ENCODE data around the gene ZNF688. TPM values are rescaled to one million over a fixed set of nuclear protein-coding genes. Genes with fewer than 3 reads are reported as not detected.

ZNF688 gene
- total RNA-seq, 4 donors from 2014 or later: 11.9 to 22.5 (median 16.0) TPM

- WGBS, 2 donors: 0 to 2% methylated on average over 27 to 53 of the region's 63 CpGs
- peak; percentile 97 to 99 for DNase-seq (ENCODE audit: low spot score in 2 of 2)
- no peak for TF ChIP-seq POLR2A (IDR thresholded peaks at IDR 0.05)
- no peak for TF ChIP-seq CTCF (IDR thresholded peaks at IDR 0.05)
- H3K4me3 ChIP-seq (ENCODE audit: low read depth, poor library complexity, severe bottlenecking): peak within 1 kb of the TSS; percentile 91
- intact Hi-C loops (cut with DNase I; ENCODE audit: low total_unique reads): no loop called here
Measured at GRCh38 chr16:30609926-30610839, 38.7 kb upstream of the ZNF688 start, which contains the start of gene ZNF689. Gene ZNF689 (minus strand): TSS chr16:30610389. CDS start chr16:30610041, 348 bp downstream.

- intact Hi-C loops (cut with DNase I; ENCODE audit: low total_unique reads): no loop called here
- TF ChIP-seq POLR2A (IDR thresholded peaks at IDR 0.05): no peak
- no peak for TF ChIP-seq CTCF (IDR thresholded peaks at IDR 0.05)
- WGBS, 2 donors: 16 to 19% methylated on average over 27 to 28 of the region's 40 CpGs
Measured at GRCh38 chr16:30609002-30609925, 37.8 kb upstream of the ZNF688 start.

GRCh38 chr16:30606004-30606403 lies 34.5 kb upstream of the ZNF688 start:
- no peak for TF ChIP-seq POLR2A (IDR thresholded peaks at IDR 0.05)
- no peak for TF ChIP-seq CTCF (IDR thresholded peaks at IDR 0.05)
- H3K4me3 ChIP-seq (ENCODE audit: low read depth, poor library complexity, severe bottlenecking): no peak overlapping the region
- intact Hi-C loops (cut with DNase I; ENCODE audit: low total_unique reads): no loop called here
- 93 to 98% methylated on average over 3 of the region's 3 CpGs for WGBS, 2 donors
- DNase-seq (ENCODE audit: low spot score in 2 of 2): no peak

More at GRCh38 chr16:30609002-30609925, 37.8 kb upstream of the ZNF688 start:
- peak overlapping the region; percentile 91 for H3K4me3 ChIP-seq (ENCODE audit: low read depth, poor library complexity, severe bottlenecking)
- DNase-seq (ENCODE audit: low spot score in 2 of 2): peak; percentile 21 to 90

- 83 to 95% methylated on average over 15 of the region's 15 CpGs for WGBS, 2 donors
- no peak for DNase-seq (ENCODE audit: low spot score in 2 of 2)
- H3K4me3 ChIP-seq (ENCODE audit: low read depth, poor library complexity, severe bottlenecking): no peak overlapping the region
- TF ChIP-seq POLR2A (IDR thresholded peaks at IDR 0.05): no peak
- TF ChIP-seq CTCF (IDR thresholded peaks at IDR 0.05): no peak
- intact Hi-C loops (cut with DNase I; ENCODE audit: low total_unique reads): no loop called here
Measured at GRCh38 chr16:30605158-30605557, 33.6 kb upstream of the ZNF688 start.

- 93 to 94% methylated on average over 48 to 49 of the region's 49 CpGs for WGBS, 2 donors
- intact Hi-C loops (cut with DNase I; ENCODE audit: low total_unique reads): no loop called here
Measured at GRCh38 chr16:30604316-30604947, 32.9 kb upstream of the ZNF688 start.

More at GRCh38 chr16:30604316-30604947, 32.9 kb upstream of the ZNF688 start:
- H3K4me3 ChIP-seq (ENCODE audit: low read depth, poor library complexity, severe bottlenecking): no peak overlapping the region
- DNase-seq (ENCODE audit: low spot score in 2 of 2): no peak
- TF ChIP-seq POLR2A (IDR thresholded peaks at IDR 0.05): no peak
- TF ChIP-seq CTCF (IDR thresholded peaks at IDR 0.05): no peak
